ENCODE measurements around the gene FSTL4. TPM values are rescaled to one million over a fixed set of nuclear protein-coding genes. Genes with fewer than 3 reads are reported as not detected.

Gene FSTL4
- total RNA-seq, 1 donor from 2014 or later: not detected

GRCh38 chr5:133454442-133454841, 157.9 kb downstream of the FSTL4 start:
- Histone ChIP-seq H3K9me3 (replicated peaks) (no peaks in the 10 kb centered on the region), H3K4me1 (no peaks in the 10 kb centered on the region), H3K27me3 (ENCODE audit: low read depth) (peaks cover 22% of the 10 kb centered on the region), H3K4me3 (no peak overlapping the region), H3K27ac (replicated peaks) (no peak overlapping the region), H3K36me3 (no peaks in the 10 kb centered on the region)
- no peak for TF ChIP-seq CTCF (IDR thresholded peaks at IDR 0.05; ENCODE audit: borderline replicate concordance)
- no peak for DNase-seq
- intact Hi-C loops (cut with micrococcal nuclease): no loop called here

- intact Hi-C loops (cut with micrococcal nuclease): no loop called here
These were observed 158.5 kb downstream of the FSTL4 start for GRCh38 chr5:133453831-133454230.

GRCh38 chr5:133453084-133453780, 159.1 kb downstream of the FSTL4 start:
- Histone ChIP-seq H3K27ac (replicated peaks) (no peak overlapping the region), H3K27me3 (ENCODE audit: low read depth) (peaks cover 29% of the 10 kb centered on the region), H3K4me1 (no peaks in the 10 kb centered on the region), H3K36me3 (no peaks in the 10 kb centered on the region), H3K4me3 (no peak overlapping the region), H3K9me3 (replicated peaks) (no peaks in the 10 kb centered on the region)
- TF ChIP-seq CTCF (IDR thresholded peaks at IDR 0.05; ENCODE audit: borderline replicate concordance): no peak
- intact Hi-C loops (cut with micrococcal nuclease): no loop called here
- DNase-seq: no peak

More at GRCh38 chr5:133453831-133454230, 158.5 kb downstream of the FSTL4 start:
- H3K27me3 ChIP-seq (ENCODE audit: low read depth): peaks cover 28% of the 10 kb centered on the region
- H3K4me3 ChIP-seq: no peak overlapping the region
- H3K9me3 ChIP-seq (replicated peaks): no peaks in the 10 kb centered on the region
- no peaks in the 10 kb centered on the region for H3K36me3 ChIP-seq
- no peaks in the 10 kb centered on the region for H3K4me1 ChIP-seq
- no peak for TF ChIP-seq CTCF (IDR thresholded peaks at IDR 0.05; ENCODE audit: borderline replicate concordance)
- H3K27ac ChIP-seq (replicated peaks): no peak overlapping the region
- no peak for DNase-seq

GRCh38 chr5:133451926-133452325, 160.4 kb downstream of the FSTL4 start:
- H3K36me3 ChIP-seq: no peaks in the 10 kb centered on the region
- H3K4me3 ChIP-seq: no peak overlapping the region
- H3K9me3 ChIP-seq (replicated peaks): no peaks in the 10 kb centered on the region
- TF ChIP-seq CTCF (IDR thresholded peaks at IDR 0.05; ENCODE audit: borderline replicate concordance): no peak
- no peaks in the 10 kb centered on the region for H3K4me1 ChIP-seq
- H3K27me3 ChIP-seq (ENCODE audit: low read depth): peaks cover 25% of the 10 kb centered on the region
- intact Hi-C loops (cut with micrococcal nuclease): no loop called here
- no peak for DNase-seq
- no peak overlapping the region for H3K27ac ChIP-seq (replicated peaks)

GRCh38 chr5:133450286-133450685, 162.1 kb downstream of the FSTL4 start:
- no peak overlapping the region for H3K4me3 ChIP-seq
- no peaks in the 10 kb centered on the region for H3K9me3 ChIP-seq (replicated peaks)
- H3K36me3 ChIP-seq: no peaks in the 10 kb centered on the region
- intact Hi-C loops (cut with micrococcal nuclease): no loop called here
- peaks cover 33% of the 10 kb centered on the region for H3K27me3 ChIP-seq (ENCODE audit: low read depth)
- H3K4me1 ChIP-seq: no peaks in the 10 kb centered on the region
- TF ChIP-seq CTCF (IDR thresholded peaks at IDR 0.05; ENCODE audit: borderline replicate concordance): no peak
- no peak for DNase-seq
- no peak overlapping the region for H3K27ac ChIP-seq (replicated peaks)
